ENCODE data around the gene OOSP3.

DNA sequence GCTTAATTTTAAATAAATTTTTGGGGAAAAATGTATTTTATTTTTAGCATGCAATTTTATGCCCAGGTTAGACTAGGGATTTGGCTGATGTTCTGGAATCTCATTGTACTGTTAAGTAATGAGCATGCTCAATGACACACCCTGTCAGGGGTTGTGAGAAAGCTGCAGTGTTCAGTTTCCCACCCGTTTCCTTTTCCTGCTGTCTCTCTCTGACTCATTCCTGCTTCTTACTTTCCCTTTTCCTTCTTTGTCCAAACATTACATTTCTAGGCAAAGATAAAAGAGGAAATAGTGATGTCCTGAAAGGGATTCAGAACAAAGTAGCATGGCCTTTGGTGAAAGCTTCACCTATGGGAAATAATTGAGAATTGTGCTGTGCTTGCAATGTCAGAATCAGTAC, 22.7 kb downstream of the OOSP3 start:
- TF ChIP-seq, protein P1, sequence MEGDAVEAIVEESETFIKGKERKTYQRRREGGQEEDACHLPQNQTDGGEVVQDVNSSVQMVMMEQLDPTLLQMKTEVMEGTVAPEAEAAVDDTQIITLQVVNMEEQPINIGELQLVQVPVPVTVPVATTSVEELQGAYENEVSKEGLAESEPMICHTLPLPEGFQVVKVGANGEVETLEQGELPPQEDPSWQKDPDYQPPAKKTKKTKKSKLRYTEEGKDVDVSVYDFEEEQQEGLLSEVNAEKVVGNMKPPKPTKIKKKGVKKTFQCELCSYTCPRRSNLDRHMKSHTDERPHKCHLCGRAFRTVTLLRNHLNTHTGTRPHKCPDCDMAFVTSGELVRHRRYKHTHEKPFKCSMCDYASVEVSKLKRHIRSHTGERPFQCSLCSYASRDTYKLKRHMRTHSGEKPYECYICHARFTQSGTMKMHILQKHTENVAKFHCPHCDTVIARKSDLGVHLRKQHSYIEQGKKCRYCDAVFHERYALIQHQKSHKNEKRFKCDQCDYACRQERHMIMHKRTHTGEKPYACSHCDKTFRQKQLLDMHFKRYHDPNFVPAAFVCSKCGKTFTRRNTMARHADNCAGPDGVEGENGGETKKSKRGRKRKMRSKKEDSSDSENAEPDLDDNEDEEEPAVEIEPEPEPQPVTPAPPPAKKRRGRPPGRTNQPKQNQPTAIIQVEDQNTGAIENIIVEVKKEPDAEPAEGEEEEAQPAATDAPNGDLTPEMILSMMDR (optimal IDR thresholded peaks at IDR 0.05 in 1 of 3, IDR thresholded peaks at IDR 0.05 in 1 of 3, conservative IDR thresholded peaks at IDR 0.05 in 1 of 3; ENCODE audit: extremely low read depth in 1 of 3, insufficient read depth in 2 of 3, low read length in 3 of 3), result no peak
- TF ChIP-seq EZH2 (IDR thresholded peaks at IDR 0.05; ENCODE audit: low read length), result no peak
